ENCODE measurements around the gene TRIM56. TPM values are rescaled to one million over a fixed set of nuclear protein-coding genes. Genes with fewer than 3 reads are reported as not detected.

Gene TRIM56
- total and polyA plus RNA-seq, 2 of the 13 experiments (the other 11 are each of a cell fraction or from before 2014, with no cell fraction given) = 3.2 to 7.1 TPM

DNA sequence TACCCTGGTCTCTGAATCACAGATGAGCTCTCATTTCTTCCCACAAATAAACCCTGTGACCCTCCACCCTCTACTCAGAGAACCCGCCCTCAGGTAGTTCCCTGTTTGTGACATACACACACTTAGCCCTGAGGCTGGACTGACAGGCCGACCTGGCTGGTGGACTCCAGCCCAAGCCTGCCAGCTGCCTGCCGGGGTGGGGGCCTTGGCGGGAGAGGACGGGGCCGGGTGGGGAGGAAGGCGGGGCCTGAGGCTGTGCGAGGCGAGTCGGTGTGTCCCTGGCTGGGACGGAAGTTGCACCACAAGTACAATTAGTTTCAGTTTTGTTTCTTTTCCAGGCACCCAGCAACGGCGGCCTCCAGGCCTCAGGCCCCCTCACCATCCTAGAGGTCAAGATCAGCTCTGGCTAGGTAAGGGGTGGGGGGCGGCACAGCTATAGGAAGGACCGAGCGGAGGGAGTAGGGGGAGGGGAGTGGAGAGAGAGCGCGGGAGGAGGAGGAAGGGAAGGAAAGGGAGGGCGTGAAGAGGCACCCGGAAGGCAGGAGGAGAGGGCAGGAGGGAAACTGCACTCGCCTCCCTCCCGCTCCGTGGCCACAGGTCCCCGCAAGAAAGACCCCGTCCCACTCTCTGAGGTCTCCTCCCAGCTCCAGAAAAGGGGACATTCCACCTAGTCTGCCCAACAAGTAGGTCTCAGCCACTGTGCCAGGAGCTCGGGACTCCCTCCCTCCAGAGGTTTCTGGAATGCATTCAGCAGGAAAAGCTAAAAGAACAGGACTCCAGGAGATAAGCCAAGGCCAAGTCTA lies at the start of gene TRIM56 (continued):
- TF ChIP-seq, protein P1, sequence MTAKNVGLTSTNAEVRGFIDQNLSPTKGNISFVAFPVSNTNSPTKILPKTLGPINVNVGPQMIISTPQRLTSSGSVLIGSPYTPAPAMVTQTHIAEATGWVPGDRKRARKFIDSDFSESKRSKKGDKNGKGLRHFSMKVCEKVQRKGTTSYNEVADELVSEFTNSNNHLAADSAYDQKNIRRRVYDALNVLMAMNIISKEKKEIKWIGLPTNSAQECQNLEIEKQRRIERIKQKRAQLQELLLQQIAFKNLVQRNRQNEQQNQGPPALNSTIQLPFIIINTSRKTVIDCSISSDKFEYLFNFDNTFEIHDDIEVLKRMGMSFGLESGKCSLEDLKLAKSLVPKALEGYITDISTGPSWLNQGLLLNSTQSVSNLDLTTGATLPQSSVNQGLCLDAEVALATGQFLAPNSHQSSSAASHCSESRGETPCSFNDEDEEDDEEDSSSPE (CRISPR knock-in tag; IDR thresholded peaks at IDR 0.05) = peak; percentile 74
- TF ChIP-seq HNRNPH1 (optimal IDR thresholded peaks at IDR 0.05; ENCODE audit: low read depth, low read length) (no peak), FOXA3 (CRISPR knock-in tag; IDR thresholded peaks at IDR 0.05) (peak; percentile 9; the same call in 1 of the 2 replicates), ZNF337 (CRISPR knock-in tag; IDR thresholded peaks at IDR 0.05; ENCODE audit: borderline replicate concordance, low read depth) (no peak), ZNF496 (CRISPR knock-in tag; IDR thresholded peaks at IDR 0.05; ENCODE audit: insufficient replicate concordance) (no peak), ZNF720 (CRISPR knock-in tag; IDR thresholded peaks at IDR 0.05) (no peak), FOXM1 (CRISPR knock-in tag; IDR thresholded peaks at IDR 0.05) (no peak), PTBP1 (IDR thresholded peaks at IDR 0.05; ENCODE audit: low read depth, low read length, poor library complexity, severe bottlenecking) (no peak), PCBP1 (IDR thresholded peaks at IDR 0.05; ENCODE audit: borderline replicate concordance, low read depth, low read length) (no peak), PPARG (CRISPR knock-in tag; conservative IDR thresholded peaks at IDR 0.05) (no peak), POLR2AphosphoS5 (IDR thresholded peaks at IDR 0.05; ENCODE audit: low read depth, low read length) (peak; percentile 74), ZNF563 (CRISPR knock-in tag; IDR thresholded peaks at IDR 0.05) (no peak), ZC3H13 (CRISPR knock-in tag; IDR thresholded peaks at IDR 0.05) (no peak; the same call in 1 of the 2 replicates), RAD51 (IDR thresholded peaks at IDR 0.05; ENCODE audit: borderline replicate concordance) (no peak)
- TF ChIP-seq, protein P2, sequence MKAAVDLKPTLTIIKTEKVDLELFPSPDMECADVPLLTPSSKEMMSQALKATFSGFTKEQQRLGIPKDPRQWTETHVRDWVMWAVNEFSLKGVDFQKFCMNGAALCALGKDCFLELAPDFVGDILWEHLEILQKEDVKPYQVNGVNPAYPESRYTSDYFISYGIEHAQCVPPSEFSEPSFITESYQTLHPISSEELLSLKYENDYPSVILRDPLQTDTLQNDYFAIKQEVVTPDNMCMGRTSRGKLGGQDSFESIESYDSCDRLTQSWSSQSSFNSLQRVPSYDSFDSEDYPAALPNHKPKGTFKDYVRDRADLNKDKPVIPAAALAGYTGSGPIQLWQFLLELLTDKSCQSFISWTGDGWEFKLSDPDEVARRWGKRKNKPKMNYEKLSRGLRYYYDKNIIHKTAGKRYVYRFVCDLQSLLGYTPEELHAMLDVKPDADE (CRISPR knock-in tag; IDR thresholded peaks at IDR 0.05) = no peak; the same call in 1 of the 2 replicates
- TF ChIP-seq, protein P3, sequence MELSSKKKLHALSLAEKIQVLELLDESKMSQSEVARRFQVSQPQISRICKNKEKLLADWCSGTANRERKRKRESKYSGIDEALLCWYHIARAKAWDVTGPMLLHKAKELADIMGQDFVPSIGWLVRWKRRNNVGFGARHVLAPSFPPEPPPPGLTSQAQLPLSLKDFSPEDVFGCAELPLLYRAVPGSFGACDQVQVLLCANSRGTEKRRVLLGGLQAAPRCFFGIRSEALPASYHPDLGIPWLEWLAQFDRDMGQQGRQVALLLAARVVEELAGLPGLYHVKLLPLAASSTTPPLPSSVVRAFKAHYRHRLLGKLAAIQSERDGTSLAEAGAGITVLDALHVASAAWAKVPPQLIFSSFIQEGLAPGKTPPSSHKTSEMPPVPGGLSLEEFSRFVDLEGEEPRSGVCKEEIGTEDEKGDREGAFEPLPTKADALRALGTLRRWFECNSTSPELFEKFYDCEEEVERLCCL (CRISPR knock-in tag; IDR thresholded peaks at IDR 0.05; ENCODE audit: borderline replicate concordance) = no peak
- TF ChIP-seq, protein P4, sequence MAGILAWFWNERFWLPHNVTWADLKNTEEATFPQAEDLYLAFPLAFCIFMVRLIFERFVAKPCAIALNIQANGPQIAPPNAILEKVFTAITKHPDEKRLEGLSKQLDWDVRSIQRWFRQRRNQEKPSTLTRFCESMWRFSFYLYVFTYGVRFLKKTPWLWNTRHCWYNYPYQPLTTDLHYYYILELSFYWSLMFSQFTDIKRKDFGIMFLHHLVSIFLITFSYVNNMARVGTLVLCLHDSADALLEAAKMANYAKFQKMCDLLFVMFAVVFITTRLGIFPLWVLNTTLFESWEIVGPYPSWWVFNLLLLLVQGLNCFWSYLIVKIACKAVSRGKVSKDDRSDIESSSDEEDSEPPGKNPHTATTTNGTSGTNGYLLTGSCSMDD (CRISPR knock-in tag; IDR thresholded peaks at IDR 0.05) = no peak
- TF ChIP-seq, protein P5, sequence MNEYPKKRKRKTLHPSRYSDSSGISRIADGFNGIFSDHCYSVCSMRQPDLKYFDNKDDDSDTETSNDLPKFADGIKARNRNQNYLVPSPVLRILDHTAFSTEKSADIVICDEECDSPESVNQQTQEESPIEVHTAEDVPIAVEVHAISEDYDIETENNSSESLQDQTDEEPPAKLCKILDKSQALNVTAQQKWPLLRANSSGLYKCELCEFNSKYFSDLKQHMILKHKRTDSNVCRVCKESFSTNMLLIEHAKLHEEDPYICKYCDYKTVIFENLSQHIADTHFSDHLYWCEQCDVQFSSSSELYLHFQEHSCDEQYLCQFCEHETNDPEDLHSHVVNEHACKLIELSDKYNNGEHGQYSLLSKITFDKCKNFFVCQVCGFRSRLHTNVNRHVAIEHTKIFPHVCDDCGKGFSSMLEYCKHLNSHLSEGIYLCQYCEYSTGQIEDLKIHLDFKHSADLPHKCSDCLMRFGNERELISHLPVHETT (CRISPR knock-in tag; conservative IDR thresholded peaks at IDR 0.05) = no peak
